Heart left ventricle (tissue), 13 donors: ENCODE measurements around the gene ZFP92.

ENCODE experiments used
- CTCF ChIP-seq, 12 donors: fragments of 200-600 bp; sonication (generic) in 4 of 12; IDR thresholded peaks; one replicate each; pipeline versions ENCODE4 v1.5.0 to v1.8.0; 2018 to 2022; ENCODE audit warnings: antibody characterized with exemption in 12 of 12, mild to moderate bottlenecking in 5 of 12
- POLR2A ChIP-seq, 2 donors: fragments of 450-650 bp; IDR thresholded peaks; one replicate each; pipeline ENCODE4 v1.6.1; 2017; ENCODE audit warnings: antibody characterized with exemption in 2 of 2, mild to moderate bottlenecking in 2 of 2, moderate library complexity in 2 of 2
- donor health status: ischemic (EF 13 %, LVEDD 7.1; RV severe dilation, severe dysfunction).
- donor health status: DM: no; HTN: yes; CAD: no.
- donor health status: DM: no; HTN: no; CAD: no.
- donor health status: ischemic (EF 25% LVEDD 6.9; RV normal size, moderate dysfunction).
- donor health status: ischemic (EF 25% LVEDD 5.7; RV mildly dilated, moderate dysfunction).
- donor health status: ischemic (EF 35%, LVEDD 5.7; RV mildly dilated, moderate dysfunction).
- donor health status: nonischemic (EF 11% LVEDD 7.7; RV severe dilation, severe dysfunction).
- donor health status: DM: yes; HTN: yes; CAD: no.
- donor health status: PGD.
- donor health status: ischemic (EF 29% LVEDD 5.4; RV normal size, mild dysfunction).
- donor health status: nonischemic (EF 23%, LVEDD 6.1; RV moderate dilation, normal function).

GRCh38 chrX:153450949-153451277, 39.6 kb downstream of the ZFP92 start:
- TF ChIP-seq CTCF (IDR thresholded peaks at IDR 0.05) (no peak), POLR2A (IDR thresholded peaks at IDR 0.05) (no peak)
